HepG2 (cell line): Measurements from ENCODE around the gene SGSH. TPM values are rescaled to one million over a fixed set of nuclear protein-coding genes. Genes with fewer than 3 reads are reported as not detected.

Experiments
- ATF5 ChIP-seq: sonication (generic); formaldehyde crosslinking; IDR thresholded peaks from 2 replicates; pipeline ENCODE4 v1.4.0; 2020; ENCODE audit warnings: mild to moderate bottlenecking, low read depth, missing genetic modification reagents
- EEA1 ChIP-seq: sonication (generic); formaldehyde crosslinking; IDR thresholded peaks from 2 replicates; pipeline ENCODE4 v1.5.1; 2020; ENCODE audit warnings: mild to moderate bottlenecking, missing genetic modification reagents, borderline replicate concordance
- ELF1 ChIP-seq: sonication (generic); formaldehyde crosslinking; IDR thresholded peaks from 2 replicates; pipeline ENCODE4 v1.4.0; 2020; ENCODE audit warnings: missing genetic modification reagents
- FOXC1 ChIP-seq: sonication (generic); formaldehyde crosslinking; IDR thresholded peaks from 2 replicates; pipeline ENCODE4 v1.8.0; 2022; ENCODE audit warnings: mild to moderate bottlenecking, missing genetic modification reagents, borderline replicate concordance
- HNRNPUL1 ChIP-seq: fragments of 200-400 bp; formaldehyde crosslinking; IDR thresholded peaks from 2 replicates; pipeline ENCODE4 v1.6.1; 2017; ENCODE audit warnings: low read depth, mild to moderate bottlenecking, low read length, moderate library complexity
- MAZ ChIP-seq, 2 experiments: sonication (generic) in 1 of 2; formaldehyde crosslinking in 1 of 2; IDR thresholded peaks; 2 replicates each; pipeline versions ENCODE4 v1.5.0 to v1.6.1; 2012 to 2020; ENCODE audit warnings: low read depth in 2 of 2, mild to moderate bottlenecking in 2 of 2, borderline replicate concordance in 1 of 2, improper control_type of control experiment in 1 of 2, low read length in 1 of 2, missing genetic modification reagents in 1 of 2, moderate library complexity in 1 of 2
- MED13 ChIP-seq: sonication (generic); formaldehyde crosslinking; IDR thresholded peaks from 2 replicates; pipeline ENCODE4 v1.5.0; 2020; ENCODE audit warnings: missing genetic modification reagents
- PAWR ChIP-seq: sonication (generic); formaldehyde crosslinking; IDR thresholded peaks from 2 replicates; pipeline ENCODE4 v1.4.0; 2020; ENCODE audit warnings: missing genetic modification reagents, mild to moderate bottlenecking, borderline replicate concordance
- POLR2A ChIP-seq, 2 experiments: IDR thresholded peaks; 2 replicates each; pipeline ENCODE4 v1.6.1; 2011; ENCODE audit warnings: low read depth in 2 of 2, low read length in 2 of 2, mild to moderate bottlenecking in 1 of 2, moderate library complexity in 1 of 2; ENCODE audit not compliant: insufficient read depth in 1 of 2
- POLR2G ChIP-seq: fragments of 200-400 bp; formaldehyde crosslinking; IDR thresholded peaks from 2 replicates; pipeline ENCODE4 v1.6.1; 2018; ENCODE audit warnings: mild to moderate bottlenecking, low read depth, low read length, moderate library complexity
- RNF219 ChIP-seq: sonication (generic); formaldehyde crosslinking; IDR thresholded peaks from 2 replicates; pipeline ENCODE4 v1.5.0; 2020; ENCODE audit warnings: mild to moderate bottlenecking, missing genetic modification reagents
- SATB2 ChIP-seq: sonication (generic); formaldehyde crosslinking; IDR thresholded peaks from 2 replicates; pipeline ENCODE4 v1.5.0; 2020; ENCODE audit warnings: missing genetic modification reagents
- SKI ChIP-seq: fragments of 450-650 bp; IDR thresholded peaks from one replicate; pipeline ENCODE4 v1.6.1; 2018; ENCODE audit warnings: mild to moderate bottlenecking; ENCODE audit not compliant: partially characterized antibody
- SMARCC2 ChIP-seq: fragments of 450-650 bp; IDR thresholded peaks from 2 replicates; pipeline ENCODE4 v1.6.1; 2017; ENCODE audit warnings: antibody characterized with exemption, mild to moderate bottlenecking
- TAF1 ChIP-seq: sonication (generic); formaldehyde crosslinking; IDR thresholded peaks from 2 replicates; pipeline ENCODE4 v1.4.0; 2020; ENCODE audit warnings: missing genetic modification reagents
- TCF12 ChIP-seq, 2 experiments: fragments of 450-650 bp in 1 of 2; sonication (generic) in 1 of 2; formaldehyde crosslinking in 1 of 2; IDR thresholded peaks; 2 replicates each; pipeline versions ENCODE4 v1.6.1 to v1.8.0; 2017 to 2022; ENCODE audit warnings: antibody characterized with exemption in 1 of 2, mild to moderate bottlenecking in 1 of 2, missing genetic modification reagents in 1 of 2, moderate library complexity in 1 of 2
- YEATS4 ChIP-seq: sonication (generic); formaldehyde crosslinking; IDR thresholded peaks from 2 replicates; pipeline ENCODE4 v1.4.0; 2020; ENCODE audit warnings: missing genetic modification reagents, borderline replicate concordance
- ZNF138 ChIP-seq: sonication (generic); formaldehyde crosslinking; IDR thresholded peaks from 2 replicates; pipeline ENCODE4 v1.5.0; 2020; ENCODE audit warnings: mild to moderate bottlenecking, low read depth, missing genetic modification reagents
- ZNF235 ChIP-seq: sonication (generic); formaldehyde crosslinking; IDR thresholded peaks from 2 replicates; pipeline ENCODE4 v1.8.1; 2023; ENCODE audit warnings: mild to moderate bottlenecking, missing genetic modification reagents, borderline replicate concordance
- ZNF329 ChIP-seq: sonication (generic); formaldehyde crosslinking; IDR thresholded peaks from 2 replicates; pipeline ENCODE4 v1.9.0; 2021; ENCODE audit warnings: low read depth, mild to moderate bottlenecking, missing genetic modification reagents
- ZNF446 ChIP-seq: sonication (generic); formaldehyde crosslinking; IDR thresholded peaks from 2 replicates; pipeline ENCODE4 v1.5.0; 2020; ENCODE audit warnings: mild to moderate bottlenecking, missing genetic modification reagents
- ZNF691 ChIP-seq: sonication (generic); formaldehyde crosslinking; IDR thresholded peaks from 2 replicates; pipeline ENCODE4 v1.4.0; 2020; ENCODE audit warnings: missing genetic modification reagents, low read depth, mild to moderate bottlenecking, borderline replicate concordance
- ZNF800 ChIP-seq: sonication (generic); formaldehyde crosslinking; IDR thresholded peaks from 2 replicates; pipeline ENCODE4 v1.4.0; 2020; ENCODE audit warnings: missing genetic modification reagents
- polyA plus RNA-seq, 8 experiments: library from polyadenylated mRNA; depleted of rRNA in 3 of 8; stranded (reverse) in 7 of 8; unstranded in 1 of 8; fragments of >200 nt; fragmentation: Illumina TruSeq in 4 of 8; extraction: Trizol in 4 of 8; gene quantifications; 2 replicates each; pipeline versions ENCODE4 v1.2.1 to v1.2.3, GENCODE V29; 2011 to 2016; ENCODE audit warnings: low read depth in 4 of 8, missing spikeins in 1 of 8, mixed read lengths in 1 of 8; ENCODE audit not compliant: insufficient read depth in 1 of 8
- total RNA-seq, 5 experiments: library from RNA; depleted of rRNA; stranded (reverse); fragments of >200 nt; fragmentation: Illumina TruSeq; extraction: Trizol; gene quantifications; 2 replicates each; pipeline ENCODE4 v1.2.3, GENCODE V29; 2016; ENCODE audit warnings: low read depth in 1 of 5

SGSH gene
- total and polyA plus RNA-seq, 2 of the 13 experiments (the other 11 are each of a cell fraction or from before 2014, with no cell fraction given) = 12.2 to 17.6 TPM

- TF ChIP-seq RNF219 = no peak; the same call in 1 of the 2 replicates
- TF ChIP-seq MAZ (IDR thresholded peaks at IDR 0.05; ENCODE audit: borderline replicate concordance, low read depth, low read length) = 0 out of 2 replicates have a peak, but pooled peaks have one; percentile 46
- TF ChIP-seq MAZ (CRISPR knock-in tag; IDR thresholded peaks at IDR 0.05; ENCODE audit: low read depth) = no peak
- TF ChIP-seq ATF5 = 0 out of 2 replicates have a peak, but pooled peaks have one; percentile 7
- no peak for TF ChIP-seq HNRNPUL1
- peak; percentile 12 to 79; a peak in 3 of 4 replicates for TF ChIP-seq POLR2A (IDR thresholded peaks at IDR 0.05; ENCODE audit: insufficient read depth in 1 of 2, low read depth in 2 of 2, low read length in 2 of 2)
- no peak for TF ChIP-seq ELF1 (CRISPR knock-in tag)
- no peak for TF ChIP-seq MED13 (CRISPR knock-in tag)
- peak; percentile 23; the same call in 1 of the 2 replicates for TF ChIP-seq ZNF235 (CRISPR knock-in tag)
- peak; percentile 39 for TF ChIP-seq SKI
- TF ChIP-seq SATB2 (CRISPR knock-in tag) = no peak
- no peak for TF ChIP-seq SMARCC2
- no peak for TF ChIP-seq FOXC1 (CRISPR knock-in tag)
- no peak for TF ChIP-seq TCF12 (IDR thresholded peaks at IDR 0.05)
- TF ChIP-seq TCF12 (CRISPR knock-in tag; IDR thresholded peaks at IDR 0.05) = 0 out of 2 replicates have a peak, but pooled peaks have one; percentile 26
- no peak for TF ChIP-seq PAWR (CRISPR knock-in tag)
- TF ChIP-seq ZNF800 = no peak
- TF ChIP-seq ZNF446 (CRISPR knock-in tag) = 0 out of 2 replicates have a peak, but pooled peaks have one; percentile 55
- TF ChIP-seq TAF1 (CRISPR knock-in tag) = no peak
- TF ChIP-seq POLR2G = peak; percentile 13; the same call in 1 of the 2 replicates
- no peak for TF ChIP-seq YEATS4
- TF ChIP-seq ZNF138 (CRISPR knock-in tag) = 0 out of 2 replicates have a peak, but pooled peaks have one; percentile 44
- TF ChIP-seq EEA1 = no peak
- TF ChIP-seq ZNF691 (CRISPR knock-in tag) = no peak
- TF ChIP-seq ZNF329 (CRISPR knock-in tag) = 0 out of 2 replicates have a peak, but pooled peaks have one; percentile 8
Observed at GRCh38 chr17:80260791-80261158, 40.6 kb upstream of the SGSH start, which contains the start of gene RNF213 (continued).
